Ecto neural progenitor cell (in vitro differentiated cells): ENCODE results near the gene CAPN9.

Experiments
- DNase-seq: peaks from one replicate; pipeline ENCODE4 v3.0.0-alpha.2; 2018; ENCODE audit warnings: low spot score

The CAPN9 gene

GRCh38 chr1:230772457-230773395 lies 25.5 kb downstream of the CAPN9 start:
- DNase-seq, result no peak

- no peak for DNase-seq
These were observed 26.3 kb downstream of the CAPN9 start for GRCh38 chr1:230773396-230774033.

GRCh38 chr1:230778916-230779590 lies 31.9 kb downstream of the CAPN9 start:
- no peak for DNase-seq

GRCh38 chr1:230781131-230781530 lies 33.9 kb downstream of the CAPN9 start:
- no peak for DNase-seq

- DNase-seq, result no peak
These were observed 34.4 kb downstream of the CAPN9 start for GRCh38 chr1:230781594-230781993.

- no peak for DNase-seq
These were observed 37.0 kb downstream of the CAPN9 start for GRCh38 chr1:230784163-230784562.

GRCh38 chr1:230785636-230786384 lies 38.6 kb downstream of the CAPN9 start:
- DNase-seq, result no peak

- no peak for DNase-seq
These were observed 39.2 kb downstream of the CAPN9 start for GRCh38 chr1:230786385-230786753.

- DNase-seq, result no peak
These were observed 40.3 kb downstream of the CAPN9 start for GRCh38 chr1:230787471-230787870.

- DNase-seq, result no peak
These were observed 41.5 kb downstream of the CAPN9 start for GRCh38 chr1:230788561-230789275.

- no peak for DNase-seq
These were observed 42.8 kb downstream of the CAPN9 start for GRCh38 chr1:230790026-230790425.

GRCh38 chr1:230791986-230792564 lies 44.9 kb downstream of the CAPN9 start:
- no peak for DNase-seq

GRCh38 chr1:230792691-230793462 lies 45.7 kb downstream of the CAPN9 start:
- DNase-seq, result no peak

GRCh38 chr1:230793463-230793745 lies 46.2 kb downstream of the CAPN9 start:
- no peak for DNase-seq

- no peak for DNase-seq
These were observed 47.2 kb downstream of the CAPN9 start for GRCh38 chr1:230794431-230794830.

- DNase-seq, result peak; percentile 41
These were observed 47.9 kb downstream of the CAPN9 start for GRCh38 chr1:230794871-230795605.

GRCh38 chr1:230796626-230797025 lies 49.4 kb downstream of the CAPN9 start:
- DNase-seq, result peak; percentile 1

- no peak for DNase-seq
These were observed 50.3 kb downstream of the CAPN9 start for GRCh38 chr1:230797376-230797920.

GRCh38 chr1:230797942-230798365 lies 50.8 kb downstream of the CAPN9 start:
- DNase-seq, result peak; percentile 73
